Measurements from ENCODE around the gene SNTG2. TPM values are rescaled to one million over a fixed set of nuclear protein-coding genes. Genes with fewer than 3 reads are reported as not detected.

The SNTG2 gene
- total RNA-seq, 1 donor from 2014 or later = 11.8 TPM

GRCh38 chr2:1256632-1257324 lies 306.1 kb downstream of the SNTG2 start:
- Histone ChIP-seq H3K27ac (no peak overlapping the region), H3K4me3 (no peak overlapping the region), H3K9me3 (no peaks in the 10 kb centered on the region), H3K27me3 (no peaks in the 10 kb centered on the region), H3K4me1 (no peaks in the 10 kb centered on the region), H3K36me3 (no peaks in the 10 kb centered on the region)
- DNase-seq (ENCODE audit: extremely low spot score in 2 of 2) = no peak
- no peak for TF ChIP-seq CTCF (IDR thresholded peaks at IDR 0.05)
- no peak for TF ChIP-seq POLR2AphosphoS5 (IDR thresholded peaks at IDR 0.05; ENCODE audit: insufficient read depth in 1 of 2, low read depth in 1 of 2)
- no peak for TF ChIP-seq POLR2A (IDR thresholded peaks at IDR 0.05)
- intact Hi-C loops (cut with DNase I) = no loop called here

DNA sequence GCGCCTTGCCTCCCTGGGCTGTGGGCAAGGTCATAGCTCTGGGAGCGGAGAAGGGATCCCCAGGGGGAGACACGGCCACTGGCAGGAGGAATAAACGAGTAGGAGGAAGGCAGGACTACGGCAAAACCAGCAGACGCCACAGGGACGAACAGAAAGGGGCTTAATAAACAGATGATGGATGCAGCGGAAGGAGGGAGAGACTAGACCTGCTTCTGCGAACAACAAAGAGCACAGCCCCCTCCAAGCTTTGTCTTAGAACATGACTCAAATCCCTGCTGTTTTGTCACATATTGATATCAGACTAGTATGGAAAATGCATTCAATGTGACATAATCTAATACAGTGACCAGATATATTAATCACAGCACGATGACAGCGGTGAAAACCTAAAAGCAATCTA lies 306.7 kb downstream of the SNTG2 start:
- Histone ChIP-seq H3K4me1 (no peaks in the 10 kb centered on the region), H3K27me3 (no peaks in the 10 kb centered on the region), H3K36me3 (no peaks in the 10 kb centered on the region), H3K9me3 (no peaks in the 10 kb centered on the region), H3K4me3 (no peak overlapping the region), H3K27ac (no peak overlapping the region)
- no peak for DNase-seq (ENCODE audit: extremely low spot score in 2 of 2)
- intact Hi-C loops (cut with DNase I) = no loop called here
- TF ChIP-seq POLR2A (IDR thresholded peaks at IDR 0.05) = no peak
- TF ChIP-seq POLR2AphosphoS5 (IDR thresholded peaks at IDR 0.05; ENCODE audit: insufficient read depth in 1 of 2, low read depth in 1 of 2) = no peak
- TF ChIP-seq CTCF (IDR thresholded peaks at IDR 0.05) = no peak

DNA sequence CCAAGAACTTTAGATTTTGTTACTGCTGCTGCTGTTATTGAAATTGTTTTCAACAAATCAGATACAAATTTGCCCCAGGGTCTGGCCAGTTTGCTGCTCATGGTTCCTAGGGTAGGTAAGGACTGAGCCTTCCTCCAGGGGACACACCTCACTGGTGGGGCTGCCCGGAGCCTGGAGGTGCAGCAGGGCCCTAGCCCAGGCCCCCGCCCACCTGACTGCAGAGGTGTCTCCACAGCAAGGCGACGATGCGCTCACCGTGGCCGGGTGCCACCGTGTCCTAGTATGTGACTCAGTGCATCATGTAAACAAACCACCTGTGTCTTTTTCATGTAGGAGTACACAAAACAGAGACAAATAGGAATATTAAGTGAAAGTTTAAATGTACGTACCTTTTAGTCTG lies 309.1 kb downstream of the SNTG2 start:
- no peak for TF ChIP-seq POLR2AphosphoS5 (IDR thresholded peaks at IDR 0.05; ENCODE audit: insufficient read depth in 1 of 2, low read depth in 1 of 2)
- TF ChIP-seq CTCF (IDR thresholded peaks at IDR 0.05) = no peak
- TF ChIP-seq POLR2A (IDR thresholded peaks at IDR 0.05) = no peak
- H3K4me1 ChIP-seq = no peaks in the 10 kb centered on the region
- H3K4me3 ChIP-seq = no peak overlapping the region
- H3K27me3 ChIP-seq = no peaks in the 10 kb centered on the region
- intact Hi-C loops (cut with DNase I) = loop anchor here (5.0 kb wide), 1 partner anchor 1663 kb away; no protein-coding TSS in a partner anchor
- H3K36me3 ChIP-seq = no peaks in the 10 kb centered on the region
- peak in 1 of 2 donors; percentile 34 for DNase-seq (ENCODE audit: extremely low spot score in 2 of 2)
- H3K9me3 ChIP-seq = no peaks in the 10 kb centered on the region
- H3K27ac ChIP-seq = no peak overlapping the region

- H3K27me3 ChIP-seq = no peaks in the 10 kb centered on the region
- intact Hi-C loops (cut with DNase I) = loop anchor here (5.0 kb wide), 1 partner anchor 1660 kb away; no protein-coding TSS in a partner anchor
- DNase-seq (ENCODE audit: extremely low spot score in 2 of 2) = no peak
Measured at GRCh38 chr2:1262609-1263008, 312.0 kb downstream of the SNTG2 start.

More at GRCh38 chr2:1262609-1263008, 312.0 kb downstream of the SNTG2 start:
- no peak overlapping the region for H3K4me3 ChIP-seq
- no peak overlapping the region for H3K27ac ChIP-seq
- TF ChIP-seq POLR2AphosphoS5 (IDR thresholded peaks at IDR 0.05; ENCODE audit: insufficient read depth in 1 of 2, low read depth in 1 of 2) = no peak
- no peak for TF ChIP-seq POLR2A (IDR thresholded peaks at IDR 0.05)
- TF ChIP-seq CTCF (IDR thresholded peaks at IDR 0.05) = no peak
- H3K4me1 ChIP-seq = no peaks in the 10 kb centered on the region
- no peaks in the 10 kb centered on the region for H3K36me3 ChIP-seq
- no peaks in the 10 kb centered on the region for H3K9me3 ChIP-seq
